Activated naive CD4-positive, alpha-beta T cell treated with anti-CD3 and anti-CD28 coated beads, Interleukin-2, amount 50 U/mL, for 24 hours (primary cell): ENCODE results near the gene DYNC2H1.

ENCODE experiments used
- H3K27ac Mint-ChIP-seq: one replicate; pipeline ENCODE4 v1.8.0; 2021; ENCODE audit warnings: mild to moderate bottlenecking, mixed read lengths
- H3K27me3 Mint-ChIP-seq: one replicate; pipeline ENCODE4 v1.8.0; 2021; ENCODE audit warnings: mixed read lengths
- H3K36me3 Mint-ChIP-seq: one replicate; pipeline ENCODE4 v1.8.0; 2021; ENCODE audit warnings: mixed read lengths
- H3K4me1 Mint-ChIP-seq: one replicate; pipeline ENCODE4 v1.8.0; 2021; ENCODE audit warnings: mixed read lengths
- H3K4me3 Mint-ChIP-seq: one replicate; pipeline ENCODE4 v1.8.0; 2021; ENCODE audit warnings: mild to moderate bottlenecking, mixed read lengths
- H3K9me3 Mint-ChIP-seq: one replicate; pipeline ENCODE4 v1.8.0; 2021; ENCODE audit warnings: mixed read lengths

Gene DYNC2H1

GRCh38 chr11:103284260-103284659 lies 175.0 kb downstream of the DYNC2H1 start:
- H3K27ac Mint-ChIP-seq, result no peak overlapping the region
- H3K4me3 Mint-ChIP-seq, result no peak overlapping the region
- H3K4me1 Mint-ChIP-seq, result no peaks in the 10 kb centered on the region
- no peaks in the 10 kb centered on the region for H3K9me3 Mint-ChIP-seq
- H3K27me3 Mint-ChIP-seq, result no peaks in the 10 kb centered on the region
- H3K36me3 Mint-ChIP-seq, result peaks cover 5% of the 10 kb centered on the region

DNA sequence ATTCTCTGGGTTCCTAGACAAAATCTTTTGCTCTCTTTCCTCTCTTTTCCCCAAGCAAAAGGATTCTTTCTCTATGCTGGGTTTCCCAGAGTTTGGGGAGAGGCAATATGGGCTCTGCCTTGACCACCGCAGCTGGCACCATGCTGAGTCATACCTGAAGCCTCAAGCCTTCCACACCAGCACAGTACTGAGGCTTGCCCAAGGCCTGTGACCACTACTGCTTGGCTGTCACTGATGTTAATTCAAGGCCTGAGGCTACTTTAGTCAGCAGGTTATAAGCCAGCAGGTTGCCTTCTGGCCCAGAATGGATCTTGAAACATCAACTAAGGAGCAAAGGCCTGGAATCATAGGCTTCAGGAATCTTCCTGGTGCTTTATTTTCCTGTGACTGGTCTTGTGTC lies 185.3 kb downstream of the DYNC2H1 start:
- Mint-ChIP-seq H3K9me3 (peaks cover 27% of the 10 kb centered on the region), H3K27ac (no peak overlapping the region), H3K36me3 (peaks cover 20% of the 10 kb centered on the region), H3K27me3 (no peaks in the 10 kb centered on the region), H3K4me1 (no peaks in the 10 kb centered on the region), H3K4me3 (no peak overlapping the region)

- no peaks in the 10 kb centered on the region for H3K4me1 Mint-ChIP-seq
- no peaks in the 10 kb centered on the region for H3K27me3 Mint-ChIP-seq
- no peak overlapping the region for H3K27ac Mint-ChIP-seq
- H3K9me3 Mint-ChIP-seq, result peaks cover 27% of the 10 kb centered on the region
- peaks cover 20% of the 10 kb centered on the region for H3K36me3 Mint-ChIP-seq
- H3K4me3 Mint-ChIP-seq, result no peak overlapping the region
Measured at GRCh38 chr11:103295704-103296103, 186.5 kb downstream of the DYNC2H1 start.

GRCh38 chr11:103297900-103298299 lies 188.7 kb downstream of the DYNC2H1 start:
- H3K36me3 Mint-ChIP-seq, result peaks cover 16% of the 10 kb centered on the region
- no peak overlapping the region for H3K27ac Mint-ChIP-seq
- no peaks in the 10 kb centered on the region for H3K27me3 Mint-ChIP-seq
- peaks cover 16% of the 10 kb centered on the region for H3K9me3 Mint-ChIP-seq
- H3K4me3 Mint-ChIP-seq, result no peak overlapping the region
- no peaks in the 10 kb centered on the region for H3K4me1 Mint-ChIP-seq

DNA sequence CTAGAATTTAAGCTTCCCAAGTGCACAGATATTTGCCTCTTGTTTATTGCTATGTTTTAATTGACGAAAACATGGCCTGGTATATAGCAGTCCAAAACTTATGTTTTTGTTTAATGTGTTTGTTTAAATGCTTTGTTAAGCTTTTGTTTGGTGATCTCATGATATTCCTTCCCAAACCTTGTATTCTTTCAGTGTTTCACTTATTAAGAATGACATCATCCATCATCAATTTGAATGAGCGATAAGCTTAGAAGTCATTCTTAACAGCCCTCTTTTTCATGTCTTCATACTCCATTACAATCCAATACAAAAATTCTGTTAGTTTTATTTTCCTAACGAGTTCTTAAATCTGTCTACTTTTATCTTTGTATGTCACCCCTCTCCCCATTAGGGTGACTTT lies 206.0 kb downstream of the DYNC2H1 start:
- H3K27ac Mint-ChIP-seq, result no peak overlapping the region
- no peaks in the 10 kb centered on the region for H3K27me3 Mint-ChIP-seq
- no peaks in the 10 kb centered on the region for H3K4me1 Mint-ChIP-seq
- H3K4me3 Mint-ChIP-seq, result no peak overlapping the region
- no peaks in the 10 kb centered on the region for H3K36me3 Mint-ChIP-seq
- H3K9me3 Mint-ChIP-seq, result no peaks in the 10 kb centered on the region

GRCh38 chr11:103317118-103317517 lies 207.9 kb downstream of the DYNC2H1 start:
- H3K36me3 Mint-ChIP-seq, result no peaks in the 10 kb centered on the region
- H3K4me3 Mint-ChIP-seq, result no peak overlapping the region
- H3K4me1 Mint-ChIP-seq, result no peaks in the 10 kb centered on the region
- no peaks in the 10 kb centered on the region for H3K9me3 Mint-ChIP-seq
- no peak overlapping the region for H3K27ac Mint-ChIP-seq
- no peaks in the 10 kb centered on the region for H3K27me3 Mint-ChIP-seq

DNA sequence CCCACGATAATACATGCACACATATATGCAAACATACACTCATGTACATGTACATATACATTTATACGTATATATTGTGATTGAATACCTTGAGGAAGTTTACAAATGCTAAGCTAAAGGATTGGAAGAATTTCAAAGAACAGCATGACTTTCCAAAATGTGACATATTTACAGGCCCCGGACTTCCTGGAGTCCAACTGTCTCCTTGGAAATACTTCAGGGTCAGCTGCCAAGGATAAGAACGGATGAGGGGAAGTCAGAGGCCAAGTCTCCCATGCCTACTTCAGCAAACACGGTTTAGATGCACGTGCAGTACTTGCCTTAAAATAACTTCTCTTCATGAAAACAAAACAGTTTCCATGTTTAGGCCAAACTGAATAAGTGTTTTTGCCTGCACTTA lies 213.6 kb downstream of the DYNC2H1 start:
- Mint-ChIP-seq H3K27me3 (no peaks in the 10 kb centered on the region), H3K4me1 (peaks cover 6% of the 10 kb centered on the region), H3K36me3 (peaks cover 6% of the 10 kb centered on the region), H3K4me3 (no peak overlapping the region), H3K9me3 (no peaks in the 10 kb centered on the region), H3K27ac (no peak overlapping the region)

- Mint-ChIP-seq H3K27me3 (peaks cover 2% of the 10 kb centered on the region), H3K9me3 (no peaks in the 10 kb centered on the region), H3K4me1 (peaks cover 6% of the 10 kb centered on the region), H3K4me3 (no peak overlapping the region), H3K27ac (no peak overlapping the region), H3K36me3 (peaks cover 6% of the 10 kb centered on the region)
Measured at GRCh38 chr11:103325686-103326069, 216.5 kb downstream of the DYNC2H1 start.

DNA sequence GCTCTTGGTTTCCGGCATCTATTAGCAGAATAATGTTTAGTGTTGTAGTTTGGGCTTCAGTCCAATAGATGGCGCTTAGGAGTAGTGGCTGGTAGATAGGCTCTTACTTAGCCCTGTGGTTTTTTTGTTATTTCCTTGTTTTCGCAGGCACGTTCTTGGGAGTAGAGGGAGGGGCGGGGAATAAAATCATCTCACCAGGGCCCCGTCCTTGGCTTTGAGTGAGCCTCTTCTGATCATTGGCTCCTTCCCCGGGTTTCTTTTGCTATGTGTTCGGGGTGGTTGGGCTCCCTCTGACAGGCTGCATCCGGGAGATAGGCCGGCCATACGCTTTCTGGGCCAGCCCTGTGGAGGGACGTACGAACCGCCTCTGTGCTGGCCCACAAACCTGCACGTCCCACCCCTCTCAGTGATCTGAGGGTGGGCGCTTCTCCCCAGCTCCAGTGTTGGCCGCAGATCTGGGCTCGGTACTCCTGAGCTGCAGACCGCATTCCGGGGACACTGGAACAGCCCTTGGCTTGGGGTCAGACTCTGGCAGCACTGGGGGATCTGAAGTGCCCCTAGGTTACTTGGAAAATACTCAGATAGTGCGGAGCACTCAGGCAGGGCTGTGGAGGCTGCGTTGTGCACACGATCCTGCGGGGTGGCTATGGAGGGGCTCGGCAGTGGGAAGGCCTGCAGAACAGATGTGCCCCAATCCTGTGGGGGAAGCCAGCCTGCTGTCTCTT lies 217.0 kb downstream of the DYNC2H1 start:
- Mint-ChIP-seq H3K4me3 (no peak overlapping the region), H3K9me3 (no peaks in the 10 kb centered on the region)

GRCh38 chr11:103327721-103328120 lies 218.5 kb downstream of the DYNC2H1 start:
- Mint-ChIP-seq H3K4me1 (peaks cover 13% of the 10 kb centered on the region), H3K36me3 (peaks cover 6% of the 10 kb centered on the region), H3K27ac (no peak overlapping the region), H3K4me3 (no peak overlapping the region), H3K27me3 (peaks cover 2% of the 10 kb centered on the region), H3K9me3 (no peaks in the 10 kb centered on the region)

More for the DNA sequence above, 217.0 kb downstream of the DYNC2H1 start:
- no peak overlapping the region for H3K27ac Mint-ChIP-seq
- H3K27me3 Mint-ChIP-seq, result peaks cover 2% of the 10 kb centered on the region
- peaks cover 6% of the 10 kb centered on the region for H3K4me1 Mint-ChIP-seq
- peaks cover 6% of the 10 kb centered on the region for H3K36me3 Mint-ChIP-seq

- peaks cover 2% of the 10 kb centered on the region for H3K27me3 Mint-ChIP-seq
- no peaks in the 10 kb centered on the region for H3K9me3 Mint-ChIP-seq
- no peaks in the 10 kb centered on the region for H3K36me3 Mint-ChIP-seq
- no peak overlapping the region for H3K27ac Mint-ChIP-seq
- peaks cover 6% of the 10 kb centered on the region for H3K4me1 Mint-ChIP-seq
- no peak overlapping the region for H3K4me3 Mint-ChIP-seq
Measured at GRCh38 chr11:103332409-103332808, 223.2 kb downstream of the DYNC2H1 start.

- Mint-ChIP-seq H3K4me3 (no peak overlapping the region), H3K27me3 (no peaks in the 10 kb centered on the region), H3K27ac (no peak overlapping the region), H3K36me3 (peaks cover 2% of the 10 kb centered on the region), H3K4me1 (no peaks in the 10 kb centered on the region), H3K9me3 (no peaks in the 10 kb centered on the region)
Measured at GRCh38 chr11:103338621-103339484, 229.6 kb downstream of the DYNC2H1 start.

- Mint-ChIP-seq H3K4me3 (no peak overlapping the region), H3K9me3 (no peaks in the 10 kb centered on the region), H3K36me3 (peaks cover 2% of the 10 kb centered on the region), H3K4me1 (no peaks in the 10 kb centered on the region), H3K27ac (no peak overlapping the region), H3K27me3 (no peaks in the 10 kb centered on the region)
Measured at GRCh38 chr11:103339485-103339857, 230.2 kb downstream of the DYNC2H1 start.

DNA sequence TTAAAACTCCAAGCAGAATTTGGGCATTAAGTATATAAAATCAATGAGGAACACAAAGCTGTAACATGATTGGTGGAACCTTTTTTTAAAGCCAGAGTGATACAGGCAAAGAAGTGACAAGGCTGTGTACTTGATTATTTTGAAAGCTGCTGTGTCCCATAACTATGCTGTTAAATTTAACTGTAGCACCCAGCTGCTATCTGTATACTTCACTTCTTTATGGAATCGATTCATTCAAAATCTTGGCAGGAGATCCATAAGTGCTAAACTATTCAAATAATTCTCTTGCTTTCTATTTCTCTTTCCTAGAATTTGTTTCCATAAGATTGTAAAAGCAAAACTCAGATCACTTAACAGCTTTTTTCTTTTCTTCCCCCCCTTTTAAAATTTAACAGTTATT lies 231.7 kb downstream of the DYNC2H1 start:
- Mint-ChIP-seq H3K4me3 (no peak overlapping the region), H3K4me1 (no peaks in the 10 kb centered on the region), H3K36me3 (peaks cover 2% of the 10 kb centered on the region), H3K27ac (no peak overlapping the region), H3K9me3 (no peaks in the 10 kb centered on the region), H3K27me3 (no peaks in the 10 kb centered on the region)

DNA sequence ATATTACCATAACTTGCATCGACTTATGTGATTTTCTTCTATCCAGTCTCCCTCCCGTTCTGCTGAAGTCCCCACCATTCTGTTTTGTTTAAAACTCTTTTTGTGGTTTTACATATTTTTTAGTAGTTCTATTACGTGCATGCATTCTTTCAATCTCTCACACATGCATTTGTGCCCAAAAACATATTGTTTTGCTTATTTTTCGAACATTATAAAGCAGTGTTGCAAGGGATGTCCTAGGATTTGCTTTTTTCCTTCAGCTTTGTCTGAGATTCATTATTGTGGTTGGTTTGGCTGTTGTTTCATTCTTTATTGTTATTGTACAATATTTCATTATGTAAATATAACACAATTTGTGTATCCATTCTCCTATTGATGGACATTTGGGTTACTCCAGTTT lies 235.7 kb downstream of the DYNC2H1 start:
- H3K4me3 Mint-ChIP-seq, result no peak overlapping the region
- no peaks in the 10 kb centered on the region for H3K36me3 Mint-ChIP-seq
- H3K27me3 Mint-ChIP-seq, result no peaks in the 10 kb centered on the region
- no peak overlapping the region for H3K27ac Mint-ChIP-seq
- H3K4me1 Mint-ChIP-seq, result no peaks in the 10 kb centered on the region
- no peaks in the 10 kb centered on the region for H3K9me3 Mint-ChIP-seq

GRCh38 chr11:103349595-103349994 lies 240.4 kb downstream of the DYNC2H1 start:
- Mint-ChIP-seq H3K4me3 (no peak overlapping the region), H3K27ac (no peak overlapping the region), H3K36me3 (no peaks in the 10 kb centered on the region), H3K27me3 (no peaks in the 10 kb centered on the region), H3K4me1 (no peaks in the 10 kb centered on the region), H3K9me3 (no peaks in the 10 kb centered on the region)
